Kidney (tissue), 14 donors: ENCODE results near the gene TMEM190. TPM values are rescaled to one million over a fixed set of nuclear protein-coding genes. Genes with fewer than 3 reads are reported as not detected.

Experiments
- DNase-seq, 5 donors: peaks; one replicate each; pipeline ENCODE4 v3.0.0-alpha.2; 2013 to 2020
- FAIRE-seq: peaks from 2 replicates; lab custom pipeline; 2012; peaks lifted over from hg19 to GRCh38; lab: Jason Lieb, UNC
- H3K27ac ChIP-seq, 2 donors: one replicate each; pipeline ENCODE4 v1.7.0; 2013; ENCODE audit warnings: low read depth in 2 of 2, low read length in 2 of 2, inconsistent platforms in 1 of 2
- H3K27me3 ChIP-seq: one replicate; pipeline ENCODE4 v1.7.1; 2013; ENCODE audit warnings: low read length, inconsistent platforms; ENCODE audit not compliant: control insufficient read depth, insufficient read depth
- H3K36me3 ChIP-seq, 3 donors: one replicate each; pipeline versions ENCODE4 v1.7.0 to v1.7.1; 2013; ENCODE audit warnings: low read length in 3 of 3, control low read depth in 1 of 3, inconsistent platforms in 1 of 3; ENCODE audit not compliant: insufficient read depth in 3 of 3, control insufficient read depth in 2 of 3
- H3K4me1 ChIP-seq, 3 donors: one replicate each; pipeline versions ENCODE4 v1.7.0 to v1.7.1; 2013; ENCODE audit warnings: low read length in 3 of 3, inconsistent platforms in 1 of 3, low read depth in 1 of 3; ENCODE audit not compliant: control insufficient read depth in 2 of 3, insufficient read depth in 2 of 3
- H3K4me3 ChIP-seq, 3 donors: one replicate each; pipeline versions ENCODE4 v1.7.0 to v1.8.1; 2013; ENCODE audit warnings: low read length in 3 of 3, control low read depth in 1 of 3, inconsistent platforms in 1 of 3
- H3K9ac ChIP-seq, 3 donors: one replicate each; pipeline versions ENCODE4 v1.7.0 to v1.7.1; 2013; ENCODE audit warnings: low read length in 3 of 3, control low read depth in 1 of 3, inconsistent platforms in 1 of 3
- H3K9me3 ChIP-seq, 3 donors: one replicate each; pipeline versions ENCODE4 v1.7.0 to v1.7.1; 2013; ENCODE audit warnings: low read length in 3 of 3, control low read depth in 1 of 3, inconsistent platforms in 1 of 3; ENCODE audit not compliant: control insufficient read depth in 2 of 3, insufficient read depth in 1 of 3
- intact Hi-C: fragments of 100-400 bp; cut with DNase I; formaldehyde crosslinking; loops from one replicate; pipeline ENCODE4 v1.11.1; 2022
- polyA plus RNA-seq: library from polyadenylated mRNA; stranded (reverse); fragments of 350-450 nt; fragmentation: Illumina TruSeq; extraction: RNeasy Lipid Tissue Mini Kit (QIAGEN cat#74804); gene quantifications from one replicate; pipeline ENCODE4 v1.2.3, GENCODE V29; 2014; ENCODE audit warnings: low read depth, low replicate concordance; ENCODE audit not compliant: insufficient read depth
- total RNA-seq: library from RNA; stranded (reverse); fragmentation: NEBNext Ultra II Directional; extraction: Animal tissue kit (Norgen Biotek cat#: 25700); gene quantifications from one replicate; pipeline ENCODE4 v1.2.1, GENCODE V29; 2021
- TF ChIP-seq, protein P1 (sequence below): IDR thresholded peaks from 3 replicates; pipeline ENCODE4 v1.5.1; 2012; ENCODE audit warnings: mild to moderate bottlenecking, moderate library complexity, borderline replicate concordance; ENCODE audit not compliant: insufficient read depth; ENCODE audit errors: extremely low read depth
- donor health status: control.
- donor health status: control.
- donor health status: control.
- donor health status: control.
- donor health status: control.
- donor health status: DM: yes; HTN: yes; CAD: no.
- donor health status: Normal renal cell carcinoma (clear cell type).

TMEM190 gene
- total and polyA plus RNA-seq, 2 donors from 2014 or later: not detected

DNA sequence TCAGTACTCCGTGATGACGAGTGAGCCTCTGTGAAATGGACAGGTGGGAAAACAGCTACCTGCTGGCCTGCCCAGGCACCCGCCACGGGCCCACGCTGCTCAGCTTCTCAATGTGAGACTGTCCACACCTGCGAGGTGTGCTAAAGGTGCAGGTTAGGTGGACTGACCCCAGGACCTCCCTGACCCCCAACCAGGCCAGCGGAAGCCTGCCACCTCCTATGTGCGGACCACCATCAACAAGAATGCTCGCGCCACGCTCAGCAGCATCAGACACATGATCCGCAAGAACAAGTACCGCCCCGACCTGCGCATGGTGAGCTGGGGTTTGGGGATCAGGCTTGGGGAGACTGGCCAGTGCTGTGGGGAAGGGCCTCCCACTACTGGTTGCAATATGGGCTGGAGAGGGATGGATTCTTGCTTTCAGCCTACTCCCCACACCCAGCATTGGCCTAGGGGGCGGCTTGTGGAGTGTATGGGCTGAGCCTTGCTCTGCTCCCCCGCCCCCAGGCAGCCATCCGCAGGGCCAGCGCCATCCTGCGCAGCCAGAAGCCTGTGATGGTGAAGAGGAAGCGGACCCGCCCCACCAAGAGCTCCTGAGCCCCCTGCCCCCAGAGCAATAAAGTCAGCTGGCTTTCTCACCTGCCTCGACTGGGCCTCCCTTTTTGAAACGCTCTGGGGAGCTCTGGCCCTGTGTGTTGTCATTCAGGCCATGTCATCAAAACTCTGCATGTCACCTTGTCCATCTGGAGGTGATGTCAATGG is 11.3 kb downstream of the TMEM190 start:
- intact Hi-C loops: no loop called here
- peaks cover 0 to 46% (median 25%) of the 10 kb centered on the region in 3 donors for H3K4me1 ChIP-seq
- no peaks in the 10 kb centered on the region for H3K9me3 ChIP-seq
- H3K9ac ChIP-seq: peak overlapping the region in 1 of 3 donors; percentile 95
- H3K27ac ChIP-seq: no peak overlapping the region
- TF ChIP-seq, protein P1, sequence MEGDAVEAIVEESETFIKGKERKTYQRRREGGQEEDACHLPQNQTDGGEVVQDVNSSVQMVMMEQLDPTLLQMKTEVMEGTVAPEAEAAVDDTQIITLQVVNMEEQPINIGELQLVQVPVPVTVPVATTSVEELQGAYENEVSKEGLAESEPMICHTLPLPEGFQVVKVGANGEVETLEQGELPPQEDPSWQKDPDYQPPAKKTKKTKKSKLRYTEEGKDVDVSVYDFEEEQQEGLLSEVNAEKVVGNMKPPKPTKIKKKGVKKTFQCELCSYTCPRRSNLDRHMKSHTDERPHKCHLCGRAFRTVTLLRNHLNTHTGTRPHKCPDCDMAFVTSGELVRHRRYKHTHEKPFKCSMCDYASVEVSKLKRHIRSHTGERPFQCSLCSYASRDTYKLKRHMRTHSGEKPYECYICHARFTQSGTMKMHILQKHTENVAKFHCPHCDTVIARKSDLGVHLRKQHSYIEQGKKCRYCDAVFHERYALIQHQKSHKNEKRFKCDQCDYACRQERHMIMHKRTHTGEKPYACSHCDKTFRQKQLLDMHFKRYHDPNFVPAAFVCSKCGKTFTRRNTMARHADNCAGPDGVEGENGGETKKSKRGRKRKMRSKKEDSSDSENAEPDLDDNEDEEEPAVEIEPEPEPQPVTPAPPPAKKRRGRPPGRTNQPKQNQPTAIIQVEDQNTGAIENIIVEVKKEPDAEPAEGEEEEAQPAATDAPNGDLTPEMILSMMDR: no peak
- H3K4me3 ChIP-seq: peak overlapping the region in 2 of 3 donors; percentile 30 to 99
- H3K36me3 ChIP-seq: peaks cover 2 to 27% (median 10%) of the 10 kb centered on the region in 3 donors
- no peaks in the 10 kb centered on the region for H3K27me3 ChIP-seq
- FAIRE-seq (no peak), DNase-seq (peak in 1 of 5 donors; percentile 52)

DNA sequence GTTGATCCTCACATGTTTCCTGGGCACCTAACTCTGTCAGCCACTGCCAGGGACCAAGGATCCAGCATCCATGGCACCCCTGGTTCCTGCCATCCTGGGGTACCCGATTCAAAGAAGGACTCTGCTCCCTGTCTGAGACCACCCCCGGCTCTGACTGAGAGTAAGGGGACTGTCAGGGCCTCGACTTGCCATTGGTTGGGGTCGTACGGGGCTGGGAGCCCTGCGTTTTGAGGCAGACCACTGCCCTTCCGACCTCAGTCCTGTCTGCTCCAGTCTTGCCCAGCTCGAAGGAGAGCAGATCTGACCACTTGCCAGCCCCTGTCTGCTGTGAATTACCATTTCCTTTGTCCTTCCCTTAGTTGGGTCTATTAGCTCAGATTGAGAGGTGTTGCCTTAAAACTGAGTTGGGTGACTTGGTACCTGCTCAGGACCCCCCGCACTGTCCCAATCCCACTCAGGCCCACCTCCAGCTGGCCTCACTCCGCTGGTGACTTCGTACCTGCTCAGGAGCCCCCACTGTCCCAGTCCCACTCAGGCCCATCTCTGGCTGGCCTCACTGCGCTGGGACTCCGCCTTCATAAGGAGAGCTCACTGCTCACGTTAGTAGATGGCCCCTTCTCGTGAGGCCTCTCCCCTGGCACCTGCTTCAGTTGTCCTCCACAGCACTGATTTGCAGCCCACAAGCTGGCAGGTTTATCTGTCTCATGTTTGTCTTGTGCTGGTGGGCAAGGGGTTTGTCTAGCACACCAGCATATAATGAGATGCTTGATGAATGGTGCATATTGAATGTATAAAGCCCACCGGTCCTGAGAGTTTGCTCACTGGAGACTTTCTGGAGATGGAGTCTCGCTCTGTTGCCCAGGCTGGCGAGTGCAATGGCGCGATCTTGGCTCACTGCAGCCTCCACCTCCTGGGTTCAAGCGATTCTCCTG is 13.0 kb downstream of the TMEM190 start:
- H3K36me3 ChIP-seq: peaks cover 2 to 27% (median 10%) of the 10 kb centered on the region in 3 donors
- H3K4me3 ChIP-seq: no peak overlapping the region
- no peak for FAIRE-seq
- no peak overlapping the region for H3K9ac ChIP-seq
- no peak for DNase-seq
- no peak overlapping the region for H3K27ac ChIP-seq
- intact Hi-C loops: no loop called here
- TF ChIP-seq, protein P1: no peak
- H3K27me3 ChIP-seq: no peaks in the 10 kb centered on the region
- peaks cover 0 to 40% (median 25%) of the 10 kb centered on the region in 3 donors for H3K4me1 ChIP-seq
- H3K9me3 ChIP-seq: no peaks in the 10 kb centered on the region

DNA sequence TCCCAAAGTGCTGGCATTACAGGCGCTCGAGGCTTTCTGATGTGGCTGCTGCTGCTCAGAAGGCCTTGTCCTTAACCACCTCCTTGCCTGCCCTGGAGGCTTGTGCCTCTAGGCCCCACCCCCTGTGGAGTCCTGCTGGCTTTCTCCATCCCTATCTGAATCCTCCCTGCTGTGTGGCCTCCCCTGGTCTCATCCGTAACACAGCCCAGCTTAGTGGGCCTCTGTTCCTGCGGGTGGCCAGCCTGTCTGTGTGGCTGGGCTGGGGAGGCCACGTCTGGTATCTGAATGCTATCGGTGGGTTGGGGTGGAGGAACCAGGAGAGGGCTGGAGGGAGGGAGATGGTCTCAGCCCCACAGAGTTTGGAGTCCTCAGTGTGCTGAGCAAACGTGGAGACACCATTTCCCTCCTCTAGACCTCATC is 13.8 kb downstream of the TMEM190 start:
- Histone ChIP-seq H3K27me3 (no peaks in the 10 kb centered on the region), H3K27ac (no peak overlapping the region), H3K4me3 (no peak overlapping the region), H3K9ac (no peak overlapping the region), H3K36me3 (peaks cover 2 to 27% (median 10%) of the 10 kb centered on the region in 3 donors), H3K4me1 (peaks cover 0 to 35% (median 21%) of the 10 kb centered on the region in 3 donors), H3K9me3 (no peaks in the 10 kb centered on the region)
- TF ChIP-seq, protein P1: no peak
- FAIRE-seq (no peak), DNase-seq (no peak)
- intact Hi-C loops: no loop called here
